Measurements from ENCODE around the gene CCR5AS.

Gene CCR5AS

DNA sequence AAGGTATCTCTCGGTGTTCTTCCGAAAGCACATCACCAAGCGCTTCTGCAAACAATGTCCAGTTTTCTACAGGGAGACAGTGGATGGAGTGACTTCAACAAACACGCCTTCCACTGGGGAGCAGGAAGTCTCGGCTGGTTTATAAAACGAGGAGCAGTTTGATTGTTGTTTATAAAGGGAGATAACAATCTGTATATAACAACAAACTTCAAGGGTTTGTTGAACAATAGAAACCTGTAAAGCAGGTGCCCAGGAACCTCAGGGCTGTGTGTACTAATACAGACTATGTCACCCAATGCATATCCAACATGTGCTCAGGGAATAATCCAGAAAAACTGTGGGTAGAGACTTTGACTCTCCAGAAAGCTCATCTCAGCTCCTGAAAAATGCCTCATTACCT is 48.4 kb downstream of the CCR5AS start:
- Histone ChIP-seq H4K5ac (ENCODE audit: insufficient read length, low read depth, low read length) (no peak overlapping the region), H3K23ac (ENCODE audit: insufficient read length) (no peak overlapping the region), H4K91ac (replicated peaks; ENCODE audit: insufficient read length, low read length) (no peak overlapping the region), H3K9me3 (ENCODE audit: insufficient read depth in 2 of 2, low read depth in 1 of 2, low read length in 1 of 2) (no peaks in the 10 kb centered on the region), H3K27ac (ENCODE audit: low read depth, low read length) (no peak overlapping the region), H2BK12ac (ENCODE audit: low read depth, low read length) (no peak overlapping the region), H3K23me2 (ENCODE audit: low read depth, low read length) (no peaks in the 10 kb centered on the region), H3K9ac (replicated peaks in 1 of 4; ENCODE audit: extremely low read depth in 1 of 4, low read depth in 3 of 4, low read length in 3 of 4) (no peak overlapping the region), H3K79me1 (ENCODE audit: low read depth, low read length) (no peaks in the 10 kb centered on the region), H2AK5ac (ENCODE audit: low read depth, low read length) (no peak overlapping the region), H3K4me2 (ENCODE audit: insufficient read depth in 1 of 2, low read depth in 2 of 2, low read length in 2 of 2) (no peak overlapping the region), H3K4me1 (replicated peaks in 1 of 4; ENCODE audit: control insufficient read depth in 3 of 4, insufficient read depth in 4 of 4, low read length in 3 of 4) (no peaks in the 10 kb centered on the region), H2AFZ (ENCODE audit: low read length) (no peak overlapping the region), H3K27me3 (replicated peaks in 1 of 4; ENCODE audit: control insufficient read depth in 3 of 4, extremely low read depth in 1 of 4, insufficient read depth in 3 of 4, low read length in 3 of 4) (no peaks in the 10 kb centered on the region), H3K14ac (ENCODE audit: insufficient read length) (no peak overlapping the region), H3K4me3 (ENCODE audit: extremely low read depth in 1 of 4, insufficient read depth in 2 of 4, low read depth in 3 of 4, low read length in 4 of 4) (no peak overlapping the region), H3K56ac (replicated peaks; ENCODE audit: insufficient read length, low read depth, low read length) (no peak overlapping the region), H3K36me3 (ENCODE audit: control insufficient read depth in 2 of 4, insufficient read depth in 4 of 4, low read length in 3 of 4) (no peaks in the 10 kb centered on the region), H2BK20ac (ENCODE audit: low read length) (no peak overlapping the region), H2BK5ac (ENCODE audit: low read depth, low read length) (no peak overlapping the region), H3K79me2 (ENCODE audit: control insufficient read depth in 1 of 2, insufficient read depth in 2 of 2, low read length in 2 of 2) (no peaks in the 10 kb centered on the region), H2BK15ac (ENCODE audit: low read length) (no peak overlapping the region), H4K20me1 (replicated peaks in 1 of 2; ENCODE audit: control insufficient read depth in 1 of 2, insufficient read depth in 2 of 2, low read length in 2 of 2) (no peaks in the 10 kb centered on the region), H3K18ac (ENCODE audit: extremely low read depth, low read length) (no peak overlapping the region), H4K8ac (ENCODE audit: extremely low read depth, insufficient read depth, low read length) (no peak overlapping the region), H2BK120ac (replicated peaks; ENCODE audit: low read depth, low read length) (no peak overlapping the region), H3K4ac (replicated peaks; ENCODE audit: insufficient read length, low read depth, low read length) (no peak overlapping the region)
- WGBS, 2 experiments (ENCODE audit: extremely low coverage in 1 of 2, insufficient coverage in 1 of 2, insufficient read length in 1 of 2, insufficient replicate concordance in 2 of 2, low coverage in 1 of 2, low lambda C conversion rate in 2 of 2, missing lambda C conversion rate in 1 of 2) = 92% methylated on average over 6 of the region's 6 CpGs; no CpG with 5 or more reads in 1 of the 2 experiments
- POLR2A ChIA-PET (ENCODE audit: partially characterized antibody) = no interaction called here
- CTCF ChIA-PET (ENCODE audit: partially characterized antibody) = interaction anchor here (2.9 kb wide), 1 partner anchor 11 kb away, joined by 23 read pairs; the partner anchor contains the start of gene CCR5
- FAIRE-seq (no peak), DNase-seq (ENCODE audit: low read depth in 1 of 2, low spot score in 2 of 2) (no peak)
- TF ChIP-seq JUND (IDR thresholded peaks at IDR 0.05; ENCODE audit: low read length) (no peak), SAP30 (IDR thresholded peaks at IDR 0.05; ENCODE audit: insufficient read depth, insufficient replicate concordance, low read length) (no peak), EP300 (IDR thresholded peaks at IDR 0.05; ENCODE audit: borderline replicate concordance in 1 of 2, low read depth in 2 of 2, low read length in 2 of 2) (no peak)
- TF ChIP-seq, protein P1, sequence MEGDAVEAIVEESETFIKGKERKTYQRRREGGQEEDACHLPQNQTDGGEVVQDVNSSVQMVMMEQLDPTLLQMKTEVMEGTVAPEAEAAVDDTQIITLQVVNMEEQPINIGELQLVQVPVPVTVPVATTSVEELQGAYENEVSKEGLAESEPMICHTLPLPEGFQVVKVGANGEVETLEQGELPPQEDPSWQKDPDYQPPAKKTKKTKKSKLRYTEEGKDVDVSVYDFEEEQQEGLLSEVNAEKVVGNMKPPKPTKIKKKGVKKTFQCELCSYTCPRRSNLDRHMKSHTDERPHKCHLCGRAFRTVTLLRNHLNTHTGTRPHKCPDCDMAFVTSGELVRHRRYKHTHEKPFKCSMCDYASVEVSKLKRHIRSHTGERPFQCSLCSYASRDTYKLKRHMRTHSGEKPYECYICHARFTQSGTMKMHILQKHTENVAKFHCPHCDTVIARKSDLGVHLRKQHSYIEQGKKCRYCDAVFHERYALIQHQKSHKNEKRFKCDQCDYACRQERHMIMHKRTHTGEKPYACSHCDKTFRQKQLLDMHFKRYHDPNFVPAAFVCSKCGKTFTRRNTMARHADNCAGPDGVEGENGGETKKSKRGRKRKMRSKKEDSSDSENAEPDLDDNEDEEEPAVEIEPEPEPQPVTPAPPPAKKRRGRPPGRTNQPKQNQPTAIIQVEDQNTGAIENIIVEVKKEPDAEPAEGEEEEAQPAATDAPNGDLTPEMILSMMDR (IDR thresholded peaks at IDR 0.05; ENCODE audit: control extremely low read depth in 1 of 3, insufficient read depth in 1 of 3, low read depth in 1 of 3, low read length in 3 of 3) = no peak
